GM10248 (cell line): ENCODE results near the gene SPIRE1.

ENCODE experiments used
- CTCF ChIA-PET: fragments of 300-600 bp; sonication (Branson Sonifier 250); formaldehyde crosslinking; extraction: SDS; loops from one replicate; lab custom pipeline; 2021; ENCODE audit warnings: antibody characterized with exemption; lab: Yijun Ruan, JAX
- POLR2A ChIA-PET: fragments of 350-650 bp; sonication (Branson Sonifier 250); formaldehyde crosslinking; extraction: SDS; loops from one replicate; lab custom pipeline; 2020; ENCODE audit warnings: antibody characterized with exemption; lab: Yijun Ruan, JAX
- DNase-seq: peaks from one replicate; pipeline ENCODE4 v3.0.0; 2012; ENCODE audit errors: extremely low spot score
- CTCF ChIP-seq: IDR thresholded peaks from 2 replicates; pipeline ENCODE4 v1.5.1; 2012; ENCODE audit warnings: mild to moderate bottlenecking, low read depth; ENCODE audit errors: extremely low read depth, missing control alignments, control extremely low read depth

SPIRE1 gene

GRCh38 chr18:12638644-12639124, 19.2 kb downstream of the SPIRE1 start:
- ChIA-PET CTCF (interaction anchor here (1.4 kb wide), 1 partner anchor 23 kb away, joined by 3 read pairs; no protein-coding TSS in a partner anchor), POLR2A (no interaction called here)
- TF ChIP-seq CTCF = no peak
- DNase-seq = no peak

- POLR2A ChIA-PET = no interaction called here
- CTCF ChIA-PET = interaction anchor here (1.3 to 2.5 kb wide), 3 partner anchors 9 to 22 kb away, joined by 3 to 9 read pairs (median 3); no protein-coding TSS in a partner anchor
- no peak for TF ChIP-seq CTCF
- no peak for DNase-seq
These were observed 19.8 kb downstream of the SPIRE1 start for GRCh38 chr18:12637901-12638643.

- no peak for DNase-seq
- ChIA-PET POLR2A (no interaction called here), CTCF (interaction anchor here (1.3 to 2.5 kb wide), 4 partner anchors 9 to 22 kb away, joined by 3 to 9 read pairs (median 4); no protein-coding TSS in a partner anchor)
- TF ChIP-seq CTCF = no peak
These were observed 20.5 kb downstream of the SPIRE1 start for GRCh38 chr18:12637393-12637792.

- no peak for DNase-seq
- ChIA-PET CTCF (no interaction called here), POLR2A (no interaction called here)
- TF ChIP-seq CTCF = no peak
These were observed 26.0 kb downstream of the SPIRE1 start for GRCh38 chr18:12631831-12632477.

GRCh38 chr18:12630136-12630535, 27.8 kb downstream of the SPIRE1 start:
- DNase-seq = no peak
- CTCF ChIA-PET = interaction anchor here (1.1 to 1.3 kb wide), 2 partner anchors 108 to 239 kb away, joined by 3 read pairs; no protein-coding TSS in a partner anchor
- POLR2A ChIA-PET = no interaction called here
- no peak for TF ChIP-seq CTCF
